B cell (primary cell): ENCODE data around the gene ITGB8. TPM values are rescaled to one million over a fixed set of nuclear protein-coding genes. Genes with fewer than 3 reads are reported as not detected.

Experiments used
- ATAC-seq: fragments of 200-7000 bp; cut with Tn5 transposase; one replicate; pipeline ENCODE4 v1.10.0; 2021; ENCODE audit warnings: low read depth, mild to moderate bottlenecking, moderate number of reproducible peaks, moderate library complexity
- CTCF ChIA-PET: fragments of 350-600 bp; sonication (Branson Sonifier 250); formaldehyde crosslinking; loops from one replicate; lab custom pipeline; 2021; ENCODE audit warnings: antibody characterized with exemption, inconsistent platforms; lab: Charles Lee
- POLR2A ChIA-PET: fragments of 350-600 bp; sonication (Branson Sonifier 250); formaldehyde crosslinking; loops from one replicate; lab custom pipeline; 2021; ENCODE audit warnings: antibody characterized with exemption; lab: Charles Lee
- DNase-seq: peaks from one replicate; pipeline ENCODE4 v3.0.0; 2013
- H2AFZ ChIP-seq: 2 replicates; pipeline ENCODE4 v1.6.1; 2012; ENCODE audit warnings: mild to moderate bottlenecking, low read depth, low read length; ENCODE audit not compliant: insufficient read depth, poor library complexity, severe bottlenecking
- H3K27ac ChIP-seq, 2 donors: 1 replicate in 1 of 2; 2 replicates in 1 of 2; pipeline ENCODE4 v1.5.1; 2012 to 2013; ENCODE audit warnings: low read length in 2 of 2, mild to moderate bottlenecking in 2 of 2, moderate library complexity in 1 of 2
- H3K27me3 ChIP-seq, 4 experiments: fragments of 200-600 bp in 1 of 4; sonication (generic) in 1 of 4; replicated peaks in 1 of 4; 1 replicate in 2 of 4; 2 replicates in 2 of 4; pipeline versions ENCODE4 v1.6.1 to v1.7.0; 2013 to 2016; ENCODE audit warnings: low read length in 3 of 4, mild to moderate bottlenecking in 2 of 4, mixed read lengths in 1 of 4, moderate library complexity in 1 of 4; ENCODE audit not compliant: insufficient read depth in 4 of 4, control insufficient read depth in 3 of 4; ENCODE audit errors: control extremely low read depth in 1 of 4
- H3K36me3 ChIP-seq, 2 experiments: replicated peaks in 1 of 2; 1 replicate in 1 of 2; 2 replicates in 1 of 2; pipeline versions ENCODE4 v1.6.1 to v1.7.1; 2013; ENCODE audit warnings: low read length in 1 of 2; ENCODE audit not compliant: insufficient read depth in 2 of 2, control insufficient read depth in 1 of 2; ENCODE audit errors: control extremely low read depth in 1 of 2, extremely low read depth in 1 of 2
- H3K4me1 ChIP-seq, 2 donors: fragments of 200-600 bp in 1 of 2; sonication (generic) in 1 of 2; 1 replicate in 1 of 2; 2 replicates in 1 of 2; pipeline versions ENCODE4 v1.5.1 to v1.6.1; 2013 to 2017; ENCODE audit warnings: low read length in 2 of 2; ENCODE audit not compliant: control insufficient read depth in 2 of 2, insufficient read depth in 2 of 2
- H3K4me2 ChIP-seq: replicated peaks from 2 replicates; pipeline ENCODE3; 2012; ENCODE audit warnings: mild to moderate bottlenecking, low read depth, low read length; ENCODE audit not compliant: poor library complexity, severe bottlenecking
- H3K4me3 ChIP-seq, 5 experiments: fragments of 200-600 bp in 1 of 5; sonication (generic) in 1 of 5; 1 replicate in 3 of 5; 2 replicates in 2 of 5; pipeline versions ENCODE4 v1.5.1 to v1.7.0; 2011 to 2016; ENCODE audit warnings: low read length in 4 of 5, mild to moderate bottlenecking in 4 of 5, low read depth in 2 of 5, control low read depth in 1 of 5, moderate library complexity in 1 of 5; ENCODE audit not compliant: insufficient read depth in 1 of 5; ENCODE audit errors: control extremely low read depth in 1 of 5, extremely low read depth in 1 of 5
- H3K79me2 ChIP-seq: fragments of 200-600 bp; sonication (generic); one replicate; pipeline ENCODE4 v1.6.0; 2016; ENCODE audit warnings: low read length; ENCODE audit not compliant: control insufficient read depth, insufficient read depth
- H3K9ac ChIP-seq: fragments of 200-600 bp; sonication (generic); 2 replicates; pipeline ENCODE4 v1.6.1; 2017; ENCODE audit warnings: mild to moderate bottlenecking, low read length, moderate library complexity
- H3K9me3 ChIP-seq, 3 donors: one replicate each; pipeline versions ENCODE4 v1.6.1 to v1.7.1; 2013; ENCODE audit warnings: low read length in 2 of 3; ENCODE audit not compliant: control insufficient read depth in 2 of 3, insufficient read depth in 1 of 3; ENCODE audit errors: control extremely low read depth in 1 of 3
- H4K20me1 ChIP-seq: 2 replicates; pipeline ENCODE4 v1.6.0; 2012; ENCODE audit warnings: mild to moderate bottlenecking, low read length; ENCODE audit not compliant: insufficient read depth, control insufficient read depth, poor library complexity, severe bottlenecking
- H3K27ac Mint-ChIP-seq: one replicate; pipeline ENCODE4 v1.8.0; 2021; ENCODE audit warnings: mixed read lengths
- H3K27me3 Mint-ChIP-seq: one replicate; pipeline ENCODE4 v1.8.0; 2021; ENCODE audit warnings: mixed read lengths
- H3K4me1 Mint-ChIP-seq: one replicate; pipeline ENCODE4 v1.8.0; 2021; ENCODE audit warnings: mixed read lengths
- H3K4me3 Mint-ChIP-seq: one replicate; pipeline ENCODE4 v1.8.0; 2021; ENCODE audit warnings: mixed read lengths
- H3K9me3 Mint-ChIP-seq: one replicate; pipeline ENCODE4 v1.8.0; 2022; ENCODE audit warnings: mixed read lengths; ENCODE audit not compliant: insufficient read depth
- CTCF ChIP-seq: fragments of 200-600 bp; IDR thresholded peaks from one replicate; pipeline ENCODE4 v1.8.0; 2022; ENCODE audit warnings: antibody characterized with exemption, mild to moderate bottlenecking
- EZH2 ChIP-seq: IDR thresholded peaks from 2 replicates; pipeline ENCODE4 v1.6.1; 2012; ENCODE audit warnings: borderline replicate concordance, low read depth, mild to moderate bottlenecking, moderate library complexity, low read length; ENCODE audit not compliant: insufficient read depth, poor library complexity, severe bottlenecking
- WGBS: methylation state at CpG from one replicate; pipeline ENCODE4 v1.1.5; 2013; ENCODE audit warnings: missing lambda C conversion rate; ENCODE audit not compliant: insufficient coverage; 5-methylcytosine and 5-hydroxymethylcytosine counted together
- intact Hi-C: fragments of 100-400 bp; cut with micrococcal nuclease; formaldehyde crosslinking; loops from one replicate; pipeline ENCODE4 v1.10.0; 2022
- polyA plus RNA-seq: library from polyadenylated mRNA; depleted of rRNA; stranded (reverse); fragments of >200 nt; gene quantifications from 2 replicates; pipeline ENCODE4 v1.2.3, GENCODE V29; 2012
- total RNA-seq, 2 donors: library from RNA; stranded (reverse); fragments of 120-200 nt in 1 of 2; gene quantifications; 1 replicate in 1 of 2; 2 replicates in 1 of 2; pipeline versions ENCODE4 v1.2.3 to v1.2.4, GENCODE V29; 2013 to 2022

The ITGB8 gene
- total and polyA plus RNA-seq, 2 donors (not counting 1 experiment from before 2014, with no cell fraction given): 0.01 to 0.30 TPM

GRCh38 chr7:20394284-20394683 is 63.6 kb downstream of the ITGB8 start:
- H3K27me3 ChIP-seq: no peaks in the 10 kb centered on the region
- H3K4me2 ChIP-seq: no peak overlapping the region
- ATAC-seq (no peak), DNase-seq (no peak)
- ChIA-PET POLR2A (no interaction called here), CTCF (no interaction called here)
- no peaks in the 10 kb centered on the region for H4K20me1 ChIP-seq
- H3K4me1 ChIP-seq: no peaks in the 10 kb centered on the region
- H3K9me3 Mint-ChIP-seq: no peaks in the 10 kb centered on the region
- no peak overlapping the region for H3K27ac ChIP-seq
- H3K9ac ChIP-seq: no peak overlapping the region
- no peaks in the 10 kb centered on the region for H3K4me1 Mint-ChIP-seq
- H3K27ac Mint-ChIP-seq: no peak overlapping the region
- no peak overlapping the region for H3K4me3 Mint-ChIP-seq
- H2AFZ ChIP-seq: no peak overlapping the region
- no peaks in the 10 kb centered on the region for H3K36me3 ChIP-seq
- WGBS: no CpG with 5 or more reads among the region's 3 CpGs
- H3K79me2 ChIP-seq: no peaks in the 10 kb centered on the region
- no peak overlapping the region for H3K4me3 ChIP-seq
- H3K27me3 Mint-ChIP-seq: no peaks in the 10 kb centered on the region
- no peak for TF ChIP-seq CTCF
- no peak for TF ChIP-seq EZH2
- intact Hi-C loops: no loop called here
- H3K9me3 ChIP-seq: no peaks in the 10 kb centered on the region

DNA sequence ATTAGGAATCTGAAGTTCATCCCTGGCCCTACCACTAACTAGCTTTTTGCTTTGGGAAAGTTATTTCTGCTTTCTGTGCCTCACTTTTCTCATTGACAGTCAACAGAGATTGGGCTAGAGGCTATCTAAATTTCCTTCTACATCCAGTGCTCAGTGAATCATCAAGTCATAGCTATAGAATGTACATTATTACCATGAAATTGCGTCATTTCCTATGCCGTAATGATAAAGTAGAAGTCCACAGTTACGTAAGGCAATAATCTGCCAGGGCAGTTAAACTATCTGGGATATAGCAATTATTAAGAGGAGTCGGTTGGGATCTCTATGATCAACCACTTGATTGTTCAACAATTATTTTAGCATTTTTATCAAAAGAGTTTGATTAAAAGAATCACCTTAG is 64.4 kb downstream of the ITGB8 start:
- H2AFZ ChIP-seq: no peak overlapping the region
- DNase-seq: no peak
- ATAC-seq: no peak
- H3K4me3 ChIP-seq: no peak overlapping the region
- Mint-ChIP-seq H3K27ac (no peak overlapping the region), H3K27me3 (no peaks in the 10 kb centered on the region), H3K4me3 (no peak overlapping the region), H3K4me1 (no peaks in the 10 kb centered on the region), H3K9me3 (no peaks in the 10 kb centered on the region)
- H3K27me3 ChIP-seq: no peaks in the 10 kb centered on the region
- H3K4me2 ChIP-seq: no peak overlapping the region
- no peaks in the 10 kb centered on the region for H3K9me3 ChIP-seq
- H3K4me1 ChIP-seq: no peaks in the 10 kb centered on the region
- no CpG with 5 or more reads among the region's 4 CpGs for WGBS
- intact Hi-C loops: no loop called here
- ChIA-PET POLR2A (no interaction called here), CTCF (no interaction called here)
- TF ChIP-seq EZH2 (no peak), CTCF (no peak)
- no peaks in the 10 kb centered on the region for H3K36me3 ChIP-seq
- H3K9ac ChIP-seq: no peak overlapping the region
- no peak overlapping the region for H3K27ac ChIP-seq
- no peaks in the 10 kb centered on the region for H3K79me2 ChIP-seq
- H4K20me1 ChIP-seq: no peaks in the 10 kb centered on the region
